OCI-M1 (cell line): ENCODE measurements around the gene COPZ2.
"Not testable (repeated sequence)": the region's sequence is repeated elsewhere in the genome, so short reads cannot be mapped to it uniquely, and the experiment has no call there.

Experiments
- DNase-seq: peaks from one replicate; lab custom pipeline; 2025; lab: John Stamatoyannopoulos, UW

The COPZ2 gene

DNA sequence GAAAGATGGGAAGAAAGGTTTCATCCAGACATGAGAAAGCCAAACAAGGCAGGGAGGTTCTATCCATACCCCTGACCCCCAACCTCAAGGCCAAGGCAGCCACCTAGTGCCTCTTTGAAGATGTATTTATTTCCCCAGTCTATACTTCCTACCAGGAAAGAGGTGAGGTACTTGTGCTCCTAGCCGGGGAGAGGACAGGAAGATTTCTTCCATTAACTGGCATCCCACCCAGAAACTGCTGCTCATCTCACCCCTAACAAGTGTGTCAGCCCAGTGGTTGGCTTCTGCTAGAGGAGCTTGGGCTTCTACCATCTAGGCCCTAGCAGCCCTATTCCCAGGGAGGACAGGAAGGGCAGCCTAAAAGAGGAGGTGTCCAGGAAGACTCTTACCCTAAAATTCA, 8.9 kb downstream of the COPZ2 start:
- no peak for DNase-seq

DNA sequence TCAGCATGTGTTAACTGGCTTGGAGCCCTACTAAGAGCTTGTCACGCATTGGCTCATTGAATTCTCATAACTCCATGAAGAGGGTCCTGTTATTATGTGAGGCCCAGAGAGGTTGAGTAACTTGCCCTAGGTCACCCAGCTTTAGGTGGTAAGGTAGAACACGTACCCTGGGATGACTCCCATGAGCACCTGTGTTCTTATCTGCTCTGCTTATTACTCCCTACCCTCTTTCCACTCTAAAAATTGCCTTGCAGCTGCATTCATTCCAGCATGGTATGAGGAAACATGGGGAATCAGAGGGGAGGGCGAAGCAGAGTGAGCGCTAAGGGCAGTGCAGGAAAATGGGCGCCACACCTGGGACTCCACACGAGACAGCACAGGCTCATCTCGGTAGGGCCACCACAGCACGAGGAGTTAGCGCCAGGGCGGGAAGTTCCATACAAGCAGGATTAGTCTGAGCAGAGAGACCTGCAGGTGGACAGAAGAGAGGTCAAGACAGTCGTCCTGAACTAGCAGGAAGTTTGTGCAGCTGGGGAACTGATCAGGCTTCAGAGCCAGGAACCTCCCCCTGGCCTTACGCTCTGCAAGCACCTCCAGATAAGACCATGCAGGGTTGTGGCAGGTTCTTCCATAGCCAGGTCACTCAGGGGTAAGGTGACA, 10.1 kb downstream of the COPZ2 start:
- no peak for DNase-seq

DNA sequence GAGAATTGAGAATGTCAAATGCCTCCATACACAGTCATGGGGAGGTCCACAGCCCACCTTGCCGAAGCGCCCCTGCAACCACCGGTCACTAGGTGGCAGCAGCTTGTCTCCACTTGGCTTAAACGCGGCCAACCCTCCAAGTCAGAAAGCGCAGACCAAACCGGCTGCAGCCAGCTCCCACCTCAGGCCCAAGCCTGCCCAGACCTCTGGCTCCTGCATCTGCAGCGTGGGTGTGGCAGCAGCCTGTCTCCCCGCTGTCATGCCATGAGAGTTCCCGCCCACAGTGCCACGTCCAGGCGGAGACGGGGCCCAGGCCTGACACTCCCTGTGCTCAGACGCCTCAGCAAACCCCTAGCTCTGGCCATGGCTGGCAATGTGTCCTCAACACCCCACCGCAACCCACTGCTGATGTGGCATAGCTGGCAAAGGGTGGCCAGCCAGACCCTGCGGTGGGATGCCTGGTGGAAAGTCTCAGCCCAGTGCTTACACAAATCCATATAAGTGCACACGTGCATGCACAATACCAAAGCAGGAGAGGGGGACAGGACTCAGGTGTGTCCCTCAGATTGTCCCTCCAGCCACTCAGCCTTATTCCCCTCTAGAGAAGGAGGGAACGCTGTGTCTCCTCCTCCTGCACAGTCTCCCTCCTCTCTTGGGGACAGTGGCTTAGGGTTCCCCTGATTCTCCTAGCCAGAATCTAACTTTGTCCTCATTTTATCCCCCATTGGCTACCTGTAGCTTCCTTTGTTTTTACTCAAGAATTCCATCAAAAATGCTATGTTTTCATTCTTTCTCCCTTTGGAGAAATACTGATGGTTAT, 10.9 kb downstream of the COPZ2 start:
- peak; percentile 96 for DNase-seq

DNA sequence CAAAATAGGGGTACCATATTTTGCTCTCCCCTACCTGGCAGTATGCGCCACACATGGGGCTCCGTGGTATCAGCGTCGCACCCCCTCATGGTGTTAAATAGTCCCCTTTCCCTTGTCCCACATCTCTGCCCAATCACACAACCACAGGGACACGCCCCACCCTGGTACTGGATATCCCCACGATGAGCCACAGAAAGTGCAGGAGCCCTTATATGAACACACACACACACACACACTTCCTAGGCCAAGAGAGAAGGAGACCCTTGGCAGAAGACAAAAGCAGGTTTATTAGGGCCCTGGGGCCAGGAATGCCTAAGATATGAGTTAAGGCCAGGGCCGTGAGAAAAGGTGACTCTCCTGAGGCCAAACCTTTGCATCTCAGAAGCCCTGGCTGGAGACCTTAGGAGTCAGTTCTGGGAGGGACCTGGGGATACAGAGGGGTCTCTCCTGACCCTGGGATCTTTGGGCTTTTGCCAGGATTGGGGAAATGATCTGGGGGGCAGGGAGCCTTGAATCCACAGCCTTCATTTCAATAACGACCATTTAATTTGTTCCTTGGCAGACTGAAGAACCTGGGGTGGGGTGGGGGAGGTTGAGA, 11.6 kb downstream of the COPZ2 start:
- DNase-seq, result peak; percentile 56

DNA sequence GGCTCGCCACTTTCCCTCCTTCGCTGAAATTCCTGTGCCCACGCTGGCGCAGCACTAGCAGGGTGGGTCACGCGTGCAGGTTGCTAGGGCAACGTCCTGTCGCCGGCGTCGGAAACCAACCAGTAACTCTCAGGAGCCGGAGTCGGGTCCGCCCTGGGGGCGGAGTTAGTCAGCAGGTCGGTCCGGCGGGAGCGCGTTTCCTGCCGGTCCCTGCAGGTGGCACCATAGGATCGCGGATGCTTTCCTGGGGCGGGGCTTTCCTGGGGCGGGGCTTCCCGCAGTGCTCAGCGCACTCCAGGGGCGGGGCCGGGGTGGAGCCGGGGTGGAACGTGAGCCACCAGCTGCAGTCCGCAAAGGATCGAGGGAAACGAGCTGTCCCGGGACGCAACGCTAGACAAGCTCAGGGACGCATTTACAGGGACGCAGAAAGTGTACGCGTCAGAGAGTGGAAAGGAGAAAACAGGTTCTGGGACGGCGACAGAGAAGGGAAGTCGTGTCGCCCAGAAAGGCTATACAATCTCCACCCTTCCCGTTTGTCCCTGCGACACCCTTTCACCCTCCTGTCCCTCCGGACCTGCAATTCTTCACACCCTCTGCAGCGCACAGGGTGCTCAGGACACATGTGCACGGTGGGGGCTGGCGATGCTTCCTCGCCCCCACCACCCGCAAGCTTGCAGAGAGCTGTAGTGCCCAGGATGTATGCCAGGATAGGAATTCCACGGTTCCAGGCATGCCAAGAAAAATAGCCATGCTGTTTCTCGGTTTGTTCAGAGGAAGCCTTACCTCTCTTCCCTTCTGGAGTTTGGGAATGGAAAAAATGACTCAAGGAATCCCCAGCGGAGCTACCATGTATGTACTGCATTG, 12.3 kb downstream of the COPZ2 start:
- peak; percentile 97 for DNase-seq

DNA sequence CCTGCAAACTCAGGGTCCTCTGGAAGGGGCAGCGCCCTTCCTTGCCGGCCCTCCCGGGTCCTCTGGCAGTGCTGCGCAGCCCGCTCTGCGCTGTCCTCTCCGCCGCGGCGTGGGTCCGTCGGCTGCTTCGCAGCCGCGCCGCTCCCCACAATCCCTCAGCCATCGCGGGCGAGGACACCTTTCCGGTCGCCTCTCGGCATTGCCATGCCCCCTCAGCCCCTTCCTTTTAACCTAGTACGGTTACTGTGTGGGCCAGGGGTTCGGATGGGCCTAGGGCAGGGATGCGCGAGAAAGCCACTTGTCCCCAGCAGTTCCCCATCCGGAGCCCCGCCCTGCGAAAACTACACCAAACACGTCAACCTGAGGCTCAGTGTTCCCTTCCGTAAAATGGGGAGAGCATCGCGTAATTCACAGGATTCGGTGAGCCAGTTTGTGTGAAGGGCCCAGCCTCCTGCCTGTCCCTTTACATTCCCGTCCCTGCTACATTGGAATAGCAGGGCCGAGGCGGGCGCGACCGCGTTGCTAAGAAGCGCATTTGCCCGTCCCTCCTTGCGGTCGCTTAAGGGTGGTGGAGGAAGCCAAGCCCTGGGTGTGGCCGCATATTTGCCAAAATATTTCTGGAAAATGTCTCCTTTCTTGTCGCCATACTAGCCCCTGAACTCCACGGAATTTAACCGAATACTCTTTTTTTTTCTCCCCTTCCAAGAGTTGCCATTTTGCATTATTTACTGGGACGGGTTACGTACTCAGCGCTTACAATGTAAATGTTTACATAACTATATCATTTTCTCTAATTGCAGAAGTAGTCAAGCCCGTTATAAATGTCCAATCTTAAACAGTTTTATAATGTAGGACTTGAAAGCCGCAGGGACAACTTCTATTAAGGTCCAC, 13.2 kb downstream of the COPZ2 start:
- DNase-seq, result peak; percentile 68

DNA sequence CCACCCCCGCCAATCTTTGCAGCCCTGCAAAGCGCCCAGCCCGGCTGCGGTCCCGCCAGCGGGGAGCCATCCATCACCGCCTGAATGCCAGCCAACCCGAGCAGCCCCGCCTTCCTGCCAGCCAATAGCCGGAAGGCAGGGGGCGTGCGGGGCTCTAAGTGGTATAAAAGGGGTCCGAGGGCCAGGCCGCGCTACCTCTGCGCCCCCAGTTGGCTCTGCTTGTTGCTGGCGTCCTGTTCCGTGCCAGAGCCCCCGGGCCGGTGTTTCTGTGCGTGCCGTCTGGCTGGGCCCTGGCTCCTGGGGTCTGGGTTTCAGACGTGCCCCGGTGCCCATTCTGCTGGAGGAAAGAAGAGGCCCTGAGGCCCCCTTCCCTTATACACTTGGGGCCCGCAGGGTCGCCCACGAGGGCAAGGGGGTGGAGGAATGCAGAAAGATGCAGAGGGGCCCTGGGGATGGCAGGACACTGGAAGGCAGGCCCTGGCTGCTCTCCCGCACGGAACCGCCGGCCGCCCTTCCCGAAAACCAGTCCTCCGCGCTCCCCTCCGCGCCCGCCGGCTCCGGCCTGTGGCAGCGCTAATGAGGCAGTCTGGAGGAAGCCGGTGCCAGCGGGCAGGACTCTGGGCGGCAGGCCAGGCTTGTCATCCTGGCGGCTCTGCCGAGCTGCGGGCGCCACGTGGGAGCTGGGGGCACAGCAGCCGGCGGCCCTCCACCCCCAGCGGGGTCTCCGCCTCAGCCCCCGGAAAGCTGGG, 14.0 kb downstream of the COPZ2 start:
- peak; percentile 36 for DNase-seq

DNA sequence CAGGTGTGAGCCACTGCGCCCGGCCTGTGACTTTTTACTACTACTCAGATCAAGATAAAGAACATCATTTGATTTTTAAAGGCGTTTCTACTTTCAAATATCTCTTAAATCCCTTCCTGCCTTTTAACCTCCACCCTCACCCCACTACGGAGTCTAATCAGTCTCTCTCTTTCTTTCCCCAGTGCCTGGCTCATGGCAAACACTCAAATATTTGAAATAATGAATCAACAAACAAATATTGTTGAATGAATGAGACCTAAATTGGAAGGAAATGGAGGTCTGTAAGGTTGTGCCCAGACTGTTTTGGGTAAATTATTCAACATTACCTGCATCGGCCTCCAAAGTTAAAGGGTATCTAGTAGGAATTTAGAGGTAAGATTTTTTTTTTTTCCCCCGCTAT, 14.7 kb downstream of the COPZ2 start:
- DNase-seq, result no peak

DNA sequence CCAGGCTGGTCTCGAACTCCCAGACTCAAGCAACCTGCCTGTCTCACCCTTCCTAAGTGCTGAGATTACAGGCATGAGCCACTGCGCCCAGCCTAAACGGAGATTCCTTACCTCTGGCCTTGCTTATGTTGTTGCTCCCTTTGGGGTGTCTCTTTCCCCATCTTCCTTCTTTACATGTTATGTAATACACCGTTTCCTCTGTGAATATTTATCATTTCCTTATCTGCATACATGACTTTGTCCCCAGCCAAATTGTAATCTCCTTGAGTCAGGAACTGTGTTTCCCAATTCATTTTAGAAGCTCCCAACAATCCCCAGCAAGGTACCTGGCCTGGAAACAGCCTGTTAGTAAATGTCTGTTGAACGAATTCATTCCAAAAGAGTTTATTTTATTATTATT, 15.7 kb downstream of the COPZ2 start:
- no peak for DNase-seq

DNA sequence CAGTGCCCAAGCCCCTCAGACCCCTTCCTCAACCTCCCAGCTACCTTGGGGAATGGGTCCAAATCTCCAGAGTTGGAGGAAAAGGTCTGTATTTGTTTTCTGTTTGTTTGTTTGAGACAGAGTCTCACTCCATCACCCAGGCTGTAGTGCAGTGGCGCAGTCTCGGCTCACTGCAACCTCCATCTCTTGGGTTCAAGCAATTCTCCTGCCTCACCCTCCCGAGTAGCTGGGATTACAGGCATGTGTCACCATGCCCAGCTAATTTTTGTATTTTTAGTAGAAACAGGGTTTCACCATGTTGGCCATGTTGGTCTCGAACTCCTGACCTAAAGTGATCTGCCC, 19.8 kb downstream of the COPZ2 start:
- not testable (repeated sequence) for DNase-seq

DNA sequence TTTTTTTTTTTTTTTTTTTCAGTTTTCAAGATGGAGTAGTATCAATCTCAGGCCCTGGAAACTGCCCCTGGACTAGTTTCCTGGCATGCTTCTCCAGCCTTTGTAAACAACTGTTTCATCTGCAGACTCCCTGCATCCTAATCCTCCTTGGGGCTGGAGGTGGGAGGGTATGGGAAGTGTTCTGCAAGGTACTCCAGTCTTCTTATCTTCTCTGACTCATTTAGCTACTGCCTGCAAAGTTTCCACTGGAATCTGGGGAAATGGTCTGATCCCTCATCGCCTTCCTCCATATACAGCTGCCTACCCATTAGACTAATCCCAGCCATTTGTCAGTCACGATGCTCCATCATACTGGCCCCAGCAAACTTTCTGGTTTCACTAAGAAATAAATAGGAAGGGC, 21.5 kb downstream of the COPZ2 start:
- DNase-seq, result no peak

DNA sequence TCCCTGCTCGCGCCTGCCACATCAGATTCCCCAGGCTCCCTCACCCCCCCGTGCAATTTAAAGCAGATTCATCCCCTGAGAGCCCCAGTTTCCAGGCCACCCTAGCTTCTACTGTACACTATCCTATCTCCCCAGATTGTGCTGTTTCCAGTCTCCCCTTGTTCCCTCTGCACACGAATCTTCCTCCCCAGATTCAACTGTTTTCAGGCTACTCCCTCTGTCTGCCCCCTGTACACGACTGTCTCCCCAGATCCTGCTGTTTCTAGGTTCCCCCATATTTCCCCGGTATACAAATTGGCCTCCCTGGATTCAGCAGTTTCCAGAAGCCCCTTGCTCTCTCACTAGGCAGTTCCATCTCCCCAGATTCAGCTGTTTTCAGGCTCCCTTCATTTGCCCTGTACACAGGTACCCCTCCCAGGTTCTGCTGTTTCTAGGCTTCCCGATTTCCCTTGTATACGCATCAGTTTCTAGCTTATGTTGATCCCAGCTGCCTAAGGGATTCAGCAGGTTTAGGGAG, 22.9 kb downstream of the COPZ2 start:
- peak; percentile 18 for DNase-seq

DNA sequence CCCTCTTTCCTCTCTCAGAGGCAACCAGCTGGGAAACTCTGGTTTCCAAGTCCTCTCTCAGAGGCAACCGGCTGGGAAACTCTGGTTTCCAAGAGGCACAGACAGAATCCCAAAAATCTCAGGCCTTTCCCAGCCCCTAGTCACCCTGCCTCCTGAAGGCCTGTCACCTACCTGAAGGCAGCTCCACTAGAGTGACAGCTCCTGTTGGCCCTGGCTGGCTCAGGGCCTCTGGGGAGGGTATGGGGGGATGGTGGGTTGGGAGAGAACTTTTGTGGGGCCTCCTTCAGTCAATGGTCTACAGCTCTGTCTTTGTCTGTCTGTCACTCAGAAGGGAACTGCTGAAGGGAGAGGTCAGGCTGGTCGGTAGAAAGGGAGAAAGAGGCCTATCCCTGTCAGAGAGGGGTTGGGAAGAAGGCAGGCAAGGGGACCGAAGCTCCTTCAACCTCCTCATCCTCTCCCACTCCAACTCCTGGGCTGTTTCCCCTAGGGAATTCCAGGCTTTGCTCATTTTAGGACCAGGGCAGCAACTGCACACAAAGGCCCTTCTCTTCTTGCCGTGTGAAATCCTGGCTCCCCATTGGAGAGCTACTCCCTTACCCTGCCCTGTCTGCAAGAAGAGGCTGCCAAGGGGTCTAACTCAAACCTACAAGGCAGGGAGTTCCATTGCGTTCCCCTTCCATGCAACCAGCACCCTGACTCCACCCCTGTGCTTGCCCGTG, 23.6 kb downstream of the COPZ2 start:
- no peak for DNase-seq

DNA sequence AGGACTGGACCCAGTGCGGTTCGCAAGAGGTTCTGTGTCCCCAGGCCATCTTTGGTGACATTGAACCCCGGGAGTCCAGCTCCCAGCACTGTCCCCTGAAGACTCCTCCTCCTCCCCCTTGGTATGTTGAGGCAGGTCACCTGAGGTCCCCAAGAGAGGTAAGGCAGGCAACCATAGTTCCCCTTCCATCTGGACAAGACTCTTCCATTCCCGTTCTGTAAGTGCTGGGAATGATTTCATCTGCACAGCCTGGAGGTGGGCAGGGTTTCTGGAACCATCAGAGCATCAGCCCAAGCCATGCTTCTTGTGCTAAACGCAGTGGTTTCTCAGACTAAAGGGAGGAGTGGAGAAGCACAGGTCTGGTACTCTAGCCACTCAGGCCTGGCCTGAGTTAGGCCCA, 24.9 kb downstream of the COPZ2 start:
- no peak for DNase-seq

DNA sequence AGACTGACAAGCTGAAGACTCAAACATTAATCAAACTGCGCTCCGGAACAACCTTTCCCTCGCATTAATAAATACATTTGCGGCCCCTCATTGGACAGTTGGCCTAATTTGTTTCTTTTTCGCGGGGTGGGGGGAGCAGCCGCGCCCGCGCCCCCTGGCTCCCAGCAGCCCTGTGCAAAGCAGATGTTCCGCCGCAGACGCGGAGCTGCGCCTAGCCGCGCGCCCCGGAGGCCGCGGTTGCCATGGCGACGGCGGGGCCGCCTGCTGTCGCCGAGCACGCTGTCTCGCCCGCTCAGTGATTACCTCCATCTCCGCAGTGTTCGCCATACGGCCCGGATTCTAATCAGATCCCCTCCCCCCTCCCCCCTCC, 25.5 kb downstream of the COPZ2 start:
- DNase-seq, result peak; percentile 53

DNA sequence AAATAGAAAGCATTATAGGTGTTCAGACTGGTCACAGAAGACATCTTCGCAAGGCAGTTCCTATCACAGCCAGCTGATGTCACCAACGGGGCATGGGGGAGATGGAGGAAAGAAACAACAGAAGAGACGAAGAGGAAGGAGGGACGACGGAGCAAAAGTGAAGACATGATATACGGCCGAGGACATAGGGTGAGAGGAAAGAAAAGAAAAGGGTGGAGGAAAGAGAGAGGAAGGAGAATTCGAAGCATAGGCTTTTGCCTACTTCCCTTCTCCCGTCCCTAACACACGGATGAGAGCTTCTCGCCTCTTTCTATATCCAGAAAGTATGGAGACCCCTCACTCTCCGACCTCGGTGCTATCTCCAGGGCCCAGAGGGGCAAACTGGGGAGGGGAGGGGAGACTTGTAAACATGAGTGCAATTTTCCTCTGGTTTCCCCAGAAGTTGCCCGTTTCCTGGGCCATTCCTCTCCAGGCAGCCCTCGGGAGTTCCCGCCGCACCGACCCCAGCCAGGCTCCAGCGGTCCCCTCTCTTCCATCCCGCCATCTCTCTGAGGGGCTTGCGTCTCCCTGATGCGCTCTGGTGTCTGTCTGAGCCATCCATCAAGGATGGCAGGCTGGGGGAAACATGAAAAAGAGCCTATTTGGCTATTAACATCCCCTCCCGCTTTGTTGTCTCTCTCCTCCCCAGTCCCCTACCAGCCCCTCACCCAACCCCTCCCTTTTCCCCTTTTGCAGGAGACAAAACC, 26.0 kb downstream of the COPZ2 start:
- DNase-seq, result peak; percentile 84

DNA sequence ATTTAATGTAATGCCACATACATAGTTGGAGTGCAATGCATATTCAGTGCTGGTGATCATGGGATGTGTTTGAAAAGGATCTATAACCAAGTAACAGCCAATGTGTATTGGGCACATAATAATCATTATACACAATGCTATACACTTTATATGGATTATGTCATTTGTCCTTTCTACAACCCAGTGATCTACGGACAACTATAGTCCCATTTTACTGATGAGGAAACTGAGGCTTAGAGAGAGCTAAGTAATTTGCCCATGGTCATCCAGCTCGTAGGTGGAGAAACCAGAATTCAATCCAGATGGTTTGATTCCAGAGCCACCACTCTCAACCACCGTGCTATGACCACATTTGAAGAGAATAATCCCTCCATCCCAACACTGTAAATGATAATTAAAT, 27.4 kb downstream of the COPZ2 start:
- no peak for DNase-seq

DNA sequence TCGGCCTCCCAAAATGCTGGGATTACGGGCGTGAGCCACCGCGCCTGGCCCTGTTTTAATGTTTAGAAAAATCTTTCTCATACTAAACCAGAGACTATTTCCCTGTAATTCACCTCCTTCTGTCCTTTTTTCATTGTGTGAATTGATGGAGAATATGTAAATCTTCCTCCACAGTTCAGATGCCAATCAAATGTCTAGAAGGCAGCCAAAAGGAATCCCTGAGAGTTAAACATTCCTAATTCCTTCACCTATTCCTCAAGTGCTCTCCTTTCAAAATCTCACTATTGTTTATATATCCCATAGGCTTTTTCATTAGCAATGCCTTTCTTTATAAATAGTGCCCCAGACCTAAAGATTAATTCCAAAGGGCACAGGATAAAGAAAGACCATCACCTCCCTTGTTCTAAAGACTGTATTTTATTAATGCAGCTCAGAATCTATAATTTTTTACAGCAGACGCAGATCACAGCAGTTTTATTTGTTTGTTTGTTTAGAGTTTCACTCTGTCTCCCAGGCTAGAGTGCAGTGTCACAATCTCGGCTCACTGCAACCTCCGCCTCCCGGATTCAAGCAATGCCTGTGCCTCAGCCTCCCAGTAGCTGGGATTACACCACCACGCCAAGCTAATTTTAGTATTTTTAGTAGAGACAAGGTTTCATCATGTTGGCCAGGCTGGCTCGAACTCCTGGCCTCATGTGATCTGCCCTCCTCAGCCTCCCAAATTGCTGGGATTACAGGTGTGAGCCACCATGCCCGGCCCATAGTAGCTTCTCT, 30.5 kb downstream of the COPZ2 start:
- no peak for DNase-seq
